NCI-H345 (cell line): ENCODE data around the gene PGPEP1.
"Not testable (repeated sequence)": the region's sequence is repeated elsewhere in the genome, so short reads cannot be mapped to it uniquely, and the experiment has no call there.

Experiments
- DNase-seq: peaks from one replicate; lab custom pipeline; 2025; lab: John Stamatoyannopoulos, UW

PGPEP1 gene

GRCh38 chr19:18364277-18364825, 24.0 kb downstream of the PGPEP1 start:
- DNase-seq, result not testable (repeated sequence)

GRCh38 chr19:18364826-18365528, 24.6 kb downstream of the PGPEP1 start:
- DNase-seq, result peak; percentile 66

GRCh38 chr19:18366021-18366435, 25.6 kb downstream of the PGPEP1 start:
- DNase-seq, result no peak

GRCh38 chr19:18368504-18369222, 28.3 kb downstream of the PGPEP1 start:
- no peak for DNase-seq

GRCh38 chr19:18373407-18373891, 33.1 kb downstream of the PGPEP1 start:
- no peak for DNase-seq

GRCh38 chr19:18373892-18374629, 33.7 kb downstream of the PGPEP1 start:
- DNase-seq, result peak; percentile 69

- peak; percentile 29 for DNase-seq
Measured at GRCh38 chr19:18377026-18377425, 36.6 kb downstream of the PGPEP1 start.

- DNase-seq, result peak; percentile 27
Measured at GRCh38 chr19:18379803-18380747, 39.7 kb downstream of the PGPEP1 start.

- DNase-seq, result no peak
Measured at GRCh38 chr19:18380843-18381242, 40.4 kb downstream of the PGPEP1 start.

GRCh38 chr19:18383622-18384021, 43.2 kb downstream of the PGPEP1 start:
- not testable (repeated sequence) for DNase-seq

- no peak for DNase-seq
Measured at GRCh38 chr19:18384775-18385174, 44.4 kb downstream of the PGPEP1 start.

- DNase-seq, result no peak
Measured at GRCh38 chr19:18385359-18385674, 44.9 kb downstream of the PGPEP1 start.

GRCh38 chr19:18385675-18386542, 45.5 kb downstream of the PGPEP1 start, which contains the start of gene GDF15:
GDF15 (plus strand) TSS chr19:18386158; CDS start chr19:18386190, 32 bp downstream.
- DNase-seq, result no peak

- no peak for DNase-seq
Measured at GRCh38 chr19:18386543-18387271, 46.3 kb downstream of the PGPEP1 start.

- DNase-seq, result peak; percentile 87
Measured at GRCh38 chr19:18388100-18388959, 47.9 kb downstream of the PGPEP1 start.

GRCh38 chr19:18388960-18389725, 48.7 kb downstream of the PGPEP1 start:
- no peak for DNase-seq

GRCh38 chr19:18389726-18390064, 49.3 kb downstream of the PGPEP1 start:
- no peak for DNase-seq
